Panc1 (cell line): ENCODE data around the gene PTPRE. TPM values are rescaled to one million over a fixed set of nuclear protein-coding genes. Genes with fewer than 3 reads are reported as not detected.

Experiments used
- ATAC-seq: fragments of 200-7000 bp; cut with Tn5 transposase; 2 replicates; pipeline ENCODE4 v1.9.1; 2020; ENCODE audit warnings: mild to moderate bottlenecking, moderate library complexity
- BruUV-seq: library from RNA; stranded (reverse); fragments of 400-500 nt; replicated peaks from 2 replicates; lab custom pipeline; 2021; lab: Mats Ljungman, UMichigan
- CTCF ChIA-PET: fragments of 300-600 bp; sonication (Branson Sonifier 250); formaldehyde crosslinking; loops from one replicate; lab custom pipeline; 2022; ENCODE audit warnings: antibody characterized with exemption; lab: Charles Lee
- POLR2A ChIA-PET: fragments of 300-600 bp; sonication (Branson Sonifier 250); formaldehyde crosslinking; loops from one replicate; lab custom pipeline; 2022; ENCODE audit warnings: antibody characterized with exemption; lab: Charles Lee
- DNase-seq: peaks from one replicate; pipeline ENCODE4 v3.0.0-alpha.2; 2010; ENCODE audit warnings: low read depth, low spot score
- H3K27ac ChIP-seq: 2 replicates; pipeline ENCODE4 v1.5.1; 2011; ENCODE audit warnings: mild to moderate bottlenecking, low read length, inconsistent platforms
- H3K27me3 ChIP-seq: fragments of 200-500 bp; sonication (Bioruptor generic); 2 replicates; pipeline ENCODE4 v1.6.0; 2014; ENCODE audit warnings: low read length, inconsistent platforms; ENCODE audit not compliant: control insufficient read depth, insufficient read depth
- H3K36me3 ChIP-seq: fragments of 200-500 bp; sonication (Bioruptor generic); 2 replicates; pipeline ENCODE4 v1.5.1; 2014; ENCODE audit warnings: inconsistent platforms, mild to moderate bottlenecking, low read length, moderate library complexity; ENCODE audit not compliant: control insufficient read depth, insufficient read depth
- H3K4me1 ChIP-seq: 2 replicates; pipeline ENCODE4 v1.5.1; 2011; ENCODE audit warnings: inconsistent platforms, mild to moderate bottlenecking, low read length, moderate library complexity; ENCODE audit not compliant: control insufficient read depth, insufficient read depth
- H3K4me3 ChIP-seq, 2 experiments: 2 replicates each; pipeline ENCODE4 v1.5.1; 2011 to 2012; ENCODE audit warnings: low read depth in 2 of 2, low read length in 2 of 2, mild to moderate bottlenecking in 2 of 2, inconsistent platforms in 1 of 2, moderate library complexity in 1 of 2
- H3K9me3 ChIP-seq: fragments of 200-500 bp; sonication (Bioruptor generic); 2 replicates; pipeline ENCODE4 v1.5.1; 2014; ENCODE audit warnings: low read depth, mild to moderate bottlenecking, inconsistent platforms, low read length, moderate library complexity; ENCODE audit not compliant: control insufficient read depth, insufficient read depth
- CTCF ChIP-seq: fragments of 450-650 bp; IDR thresholded peaks from 2 replicates; pipeline ENCODE4 v1.5.1; 2017; ENCODE audit warnings: mild to moderate bottlenecking
- POLR2AphosphoS5 ChIP-seq: IDR thresholded peaks from 2 replicates; pipeline ENCODE4 v1.6.1; 2012; ENCODE audit warnings: mild to moderate bottlenecking, low read depth, low read length, moderate library complexity
- SIN3A ChIP-seq: IDR thresholded peaks from 2 replicates; pipeline ENCODE4 v1.6.1; 2012; ENCODE audit warnings: low read depth, mild to moderate bottlenecking, low read length, moderate library complexity, borderline replicate concordance; ENCODE audit not compliant: insufficient read depth
- TCF7L2 ChIP-seq: IDR thresholded peaks from 2 replicates; pipeline ENCODE4 v1.6.1; 2011; ENCODE audit warnings: mild to moderate bottlenecking, low read depth, low read length, inconsistent platforms
- in situ Hi-C: cut with HindIII; loops from 2 replicates; pipeline ENCODE4 v1.10.0; 2016; ENCODE audit warnings: low sequenced_read_pairs, low pct_unique_long_range_greater_than_20kb
- intact Hi-C: fragments of 100-400 bp; cut with micrococcal nuclease; formaldehyde crosslinking; loops from one replicate; pipeline ENCODE4 v1.10.0; 2022; ENCODE audit not compliant: unreplicated experiment
- total RNA-seq: library from RNA; stranded (reverse); gene quantifications from one replicate; pipeline ENCODE4 v1.2.1, GENCODE V29; 2021; ENCODE audit not compliant: unreplicated experiment
- TF ChIP-seq, protein P1 (sequence below), 2 experiments: IDR thresholded peaks; 2 replicates each; pipeline ENCODE4 v1.6.1; 2011 to 2012; ENCODE audit warnings: low read depth in 2 of 2, control low read depth in 1 of 2, low read length in 1 of 2, mild to moderate bottlenecking in 1 of 2, moderate library complexity in 1 of 2; ENCODE audit not compliant: insufficient read depth in 1 of 2

The PTPRE gene
- total RNA-seq, 1 experiment from 2014 or later = 0.44 TPM

- Histone ChIP-seq H3K4me1 (peaks cover 4% of the 10 kb centered on the region; the same call in 1 of the 2 replicates), H3K27ac (no peak overlapping the region), H3K36me3 (peaks cover 22% of the 10 kb centered on the region), H3K9me3 (no peaks in the 10 kb centered on the region), H3K4me3 (no peak overlapping the region), H3K27me3 (no peaks in the 10 kb centered on the region)
- DNase-seq (no peak), ATAC-seq (peak; percentile 26)
- ChIA-PET POLR2A (no interaction called here), CTCF (no interaction called here)
- TF ChIP-seq POLR2AphosphoS5 (peak; percentile 34; the same call in 1 of the 2 replicates), CTCF (no peak)
- intact Hi-C loops = no loop called here
- in situ Hi-C loops = no loop called here
- BruUV-seq = no TSS peak
Measured at GRCh38 chr10:128095753-128096469, 189.0 kb downstream of the PTPRE start.

DNA sequence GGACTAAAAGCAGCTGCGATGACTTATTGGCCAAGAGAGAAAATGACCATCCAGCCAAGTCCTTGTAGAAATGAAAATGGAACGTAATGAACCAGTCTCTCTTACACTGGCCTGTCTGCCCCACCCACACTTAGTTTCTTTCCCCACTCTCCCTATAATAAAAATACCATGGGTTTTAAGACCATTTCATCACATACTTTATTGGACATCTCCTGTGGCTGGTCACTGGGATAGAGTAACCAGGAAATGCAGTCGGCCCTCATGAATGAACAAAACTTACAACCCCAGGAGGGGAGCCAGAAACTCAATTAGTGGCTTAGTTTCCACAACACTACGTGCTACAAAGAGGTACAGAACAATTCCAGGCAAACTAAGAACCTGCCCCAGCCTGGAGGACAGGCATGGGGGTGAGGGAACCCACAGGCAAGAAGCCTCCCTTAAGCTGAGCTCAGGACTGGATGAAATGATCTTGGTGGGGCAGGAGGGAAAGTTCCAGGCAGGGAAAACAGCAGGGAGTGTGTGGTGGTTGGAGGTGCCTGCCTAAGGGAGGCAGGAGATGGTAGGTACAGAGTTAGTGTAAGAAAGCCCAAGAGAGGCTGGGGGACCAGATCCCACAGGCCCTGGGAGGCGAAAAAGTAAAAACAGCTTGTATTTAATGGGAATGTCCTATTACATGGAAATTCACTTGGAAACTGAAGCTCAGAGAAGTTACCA, 189.7 kb downstream of the PTPRE start:
- Histone ChIP-seq H3K9me3 (no peaks in the 10 kb centered on the region), H3K4me3 (no peak overlapping the region), H3K36me3 (peaks cover 28% of the 10 kb centered on the region), H3K27me3 (no peaks in the 10 kb centered on the region), H3K4me1 (peaks cover 4% of the 10 kb centered on the region; the same call in 1 of the 2 replicates), H3K27ac (no peak overlapping the region)
- ATAC-seq (peak; percentile 24), DNase-seq (no peak)
- intact Hi-C loops = no loop called here
- CTCF ChIA-PET = no interaction called here
- BruUV-seq = no TSS peak
- in situ Hi-C loops = no loop called here
- no peak for TF ChIP-seq CTCF
- TF ChIP-seq SIN3A = no peak
- no peak for TF ChIP-seq POLR2AphosphoS5
- TF ChIP-seq, protein P1, sequence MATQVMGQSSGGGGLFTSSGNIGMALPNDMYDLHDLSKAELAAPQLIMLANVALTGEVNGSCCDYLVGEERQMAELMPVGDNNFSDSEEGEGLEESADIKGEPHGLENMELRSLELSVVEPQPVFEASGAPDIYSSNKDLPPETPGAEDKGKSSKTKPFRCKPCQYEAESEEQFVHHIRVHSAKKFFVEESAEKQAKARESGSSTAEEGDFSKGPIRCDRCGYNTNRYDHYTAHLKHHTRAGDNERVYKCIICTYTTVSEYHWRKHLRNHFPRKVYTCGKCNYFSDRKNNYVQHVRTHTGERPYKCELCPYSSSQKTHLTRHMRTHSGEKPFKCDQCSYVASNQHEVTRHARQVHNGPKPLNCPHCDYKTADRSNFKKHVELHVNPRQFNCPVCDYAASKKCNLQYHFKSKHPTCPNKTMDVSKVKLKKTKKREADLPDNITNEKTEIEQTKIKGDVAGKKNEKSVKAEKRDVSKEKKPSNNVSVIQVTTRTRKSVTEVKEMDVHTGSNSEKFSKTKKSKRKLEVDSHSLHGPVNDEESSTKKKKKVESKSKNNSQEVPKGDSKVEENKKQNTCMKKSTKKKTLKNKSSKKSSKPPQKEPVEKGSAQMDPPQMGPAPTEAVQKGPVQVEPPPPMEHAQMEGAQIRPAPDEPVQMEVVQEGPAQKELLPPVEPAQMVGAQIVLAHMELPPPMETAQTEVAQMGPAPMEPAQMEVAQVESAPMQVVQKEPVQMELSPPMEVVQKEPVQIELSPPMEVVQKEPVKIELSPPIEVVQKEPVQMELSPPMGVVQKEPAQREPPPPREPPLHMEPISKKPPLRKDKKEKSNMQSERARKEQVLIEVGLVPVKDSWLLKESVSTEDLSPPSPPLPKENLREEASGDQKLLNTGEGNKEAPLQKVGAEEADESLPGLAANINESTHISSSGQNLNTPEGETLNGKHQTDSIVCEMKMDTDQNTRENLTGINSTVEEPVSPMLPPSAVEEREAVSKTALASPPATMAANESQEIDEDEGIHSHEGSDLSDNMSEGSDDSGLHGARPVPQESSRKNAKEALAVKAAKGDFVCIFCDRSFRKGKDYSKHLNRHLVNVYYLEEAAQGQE (IDR thresholded peaks at IDR 0.05; ENCODE audit: insufficient read depth in 1 of 2, low read depth in 2 of 2, low read length in 1 of 2) = no peak
- TF ChIP-seq TCF7L2 = no peak
- POLR2A ChIA-PET = interaction anchor here (1.1 kb wide), 1 partner anchor 27 kb away, joined by 4 read pairs; no protein-coding TSS in a partner anchor
